ENCODE data around the gene GPX4. TPM values are rescaled to one million over a fixed set of nuclear protein-coding genes. Genes with fewer than 3 reads are reported as not detected.
A peak's percentile ranks its signal among the peaks of the same experiment; 100 is the strongest.
"Not testable (repeated sequence)": the region's sequence is repeated elsewhere in the genome, so short reads cannot be mapped to it uniquely, and the experiment has no call there.

Gene GPX4
- total RNA-seq, 4 donors from 2014 or later: 338 to 386 (median 375) TPM

GRCh38 chr19:1112268-1113029, 8.7 kb downstream of the GPX4 start:
- DNase-seq (ENCODE audit: extremely low spot score): no peak
- H3K27me3 ChIP-seq: no peaks in the 10 kb centered on the region
- H3K4me1 ChIP-seq: peaks cover 21 to 45% (median 33%) of the 10 kb centered on the region in 4 donors
- intact Hi-C loops (cut with DNase I): loop anchor here (5.0 kb wide), 1 partner anchor 80 kb away; no protein-coding TSS in a partner anchor
- H3K9me3 ChIP-seq: no peaks in the 10 kb centered on the region
- peak overlapping the region; percentile 76 to 83 (median 77) for H3K27ac ChIP-seq (replicated peaks in 1 of 4)
- no peak overlapping the region for H3K4me3 ChIP-seq
- 89% methylated on average over 10 of the region's 71 CpGs for WGBS
- peaks cover 45 to 97% (median 91%) of the 10 kb centered on the region in 4 donors for H3K36me3 ChIP-seq
- TF ChIP-seq POLR2AphosphoS5 (IDR thresholded peaks at IDR 0.05) (peak in 1 of 2 donors; percentile 4), POLR2A (IDR thresholded peaks at IDR 0.05; ENCODE audit: low read depth) (no peak), CTCF (IDR thresholded peaks at IDR 0.05) (no peak)

GRCh38 chr19:1113030-1113985, 9.5 kb downstream of the GPX4 start:
- WGBS: 12% methylated on average over 25 of the region's 44 CpGs
- peak overlapping the region in 3 of 4 donors; percentile 16 to 30 (median 24) for H3K4me3 ChIP-seq

GRCh38 chr19:1113986-1114483, 10.2 kb downstream of the GPX4 start:
- intact Hi-C loops (cut with DNase I): loop anchor here (5.0 kb wide), 1 partner anchor 78 kb away; no protein-coding TSS in a partner anchor

More at GRCh38 chr19:1113030-1113985, 9.5 kb downstream of the GPX4 start:
- H3K9me3 ChIP-seq: no peaks in the 10 kb centered on the region
- no peaks in the 10 kb centered on the region for H3K27me3 ChIP-seq
- TF ChIP-seq POLR2AphosphoS5 (IDR thresholded peaks at IDR 0.05): peak; percentile 62 to 76
- TF ChIP-seq EP300 (IDR thresholded peaks at IDR 0.05): no peak
- TF ChIP-seq CTCF (IDR thresholded peaks at IDR 0.05): peak; percentile 95 to 99 (median 97)
- TF ChIP-seq POLR2A (IDR thresholded peaks at IDR 0.05; ENCODE audit: low read depth): no peak
- H3K4me1 ChIP-seq: peaks cover 21 to 38% (median 31%) of the 10 kb centered on the region in 4 donors
- peaks cover 43 to 97% (median 93%) of the 10 kb centered on the region in 4 donors for H3K36me3 ChIP-seq
- intact Hi-C loops (cut with DNase I): loop anchor here (5.0 kb wide), 1 partner anchor 79 kb away; no protein-coding TSS in a partner anchor
- H3K27ac ChIP-seq (replicated peaks in 1 of 4): peak overlapping the region; percentile 76 to 83 (median 77)
- peak; percentile 98 for DNase-seq (ENCODE audit: extremely low spot score)

GRCh38 chr19:1114728-1115127, 10.9 kb downstream of the GPX4 start:
- not testable (repeated sequence) for H3K4me3 ChIP-seq; DNase-seq (ENCODE audit: extremely low spot score); H3K27me3 ChIP-seq; H3K9me3 ChIP-seq
- H3K27ac ChIP-seq (replicated peaks in 1 of 4): peak overlapping the region in 2 of 4 donors; percentile 76 to 83
- H3K36me3 ChIP-seq: peaks cover 43 to 97% (median 93%) of the 10 kb centered on the region in 4 donors
- peaks cover 21 to 38% (median 31%) of the 10 kb centered on the region in 4 donors for H3K4me1 ChIP-seq
- 93% methylated on average over 9 of the region's 9 CpGs for WGBS
- intact Hi-C loops (cut with DNase I): loop anchor here (5.0 kb wide), 1 partner anchor 78 kb away; no protein-coding TSS in a partner anchor

More at GRCh38 chr19:1113986-1114483, 10.2 kb downstream of the GPX4 start:
- WGBS: 95% methylated on average over 25 of the region's 25 CpGs
- Histone ChIP-seq H3K36me3 (peaks cover 43 to 97% (median 93%) of the 10 kb centered on the region in 4 donors), H3K4me3 (peak overlapping the region in 2 of 4 donors; percentile 16 to 24), H3K9me3 (no peaks in the 10 kb centered on the region), H3K27ac (replicated peaks in 1 of 4) (peak overlapping the region; percentile 76 to 83 (median 77)), H3K4me1 (peaks cover 21 to 38% (median 31%) of the 10 kb centered on the region in 4 donors), H3K27me3 (no peaks in the 10 kb centered on the region)
- no peak for TF ChIP-seq CTCF (IDR thresholded peaks at IDR 0.05)
- no peak for TF ChIP-seq EP300 (IDR thresholded peaks at IDR 0.05)
- TF ChIP-seq POLR2AphosphoS5 (IDR thresholded peaks at IDR 0.05): no peak
- TF ChIP-seq POLR2A (IDR thresholded peaks at IDR 0.05; ENCODE audit: low read depth): no peak
- no peak for DNase-seq (ENCODE audit: extremely low spot score)
